ENCODE data around the gene TROAP. TPM values are rescaled to one million over a fixed set of nuclear protein-coding genes. Genes with fewer than 3 reads are reported as not detected.
"Not testable (repeated sequence)": the region's sequence is repeated elsewhere in the genome, so short reads cannot be mapped to it uniquely, and the experiment has no call there.

TROAP gene
- total RNA-seq, 1 donor from 2014 or later = 49.9 TPM

DNA sequence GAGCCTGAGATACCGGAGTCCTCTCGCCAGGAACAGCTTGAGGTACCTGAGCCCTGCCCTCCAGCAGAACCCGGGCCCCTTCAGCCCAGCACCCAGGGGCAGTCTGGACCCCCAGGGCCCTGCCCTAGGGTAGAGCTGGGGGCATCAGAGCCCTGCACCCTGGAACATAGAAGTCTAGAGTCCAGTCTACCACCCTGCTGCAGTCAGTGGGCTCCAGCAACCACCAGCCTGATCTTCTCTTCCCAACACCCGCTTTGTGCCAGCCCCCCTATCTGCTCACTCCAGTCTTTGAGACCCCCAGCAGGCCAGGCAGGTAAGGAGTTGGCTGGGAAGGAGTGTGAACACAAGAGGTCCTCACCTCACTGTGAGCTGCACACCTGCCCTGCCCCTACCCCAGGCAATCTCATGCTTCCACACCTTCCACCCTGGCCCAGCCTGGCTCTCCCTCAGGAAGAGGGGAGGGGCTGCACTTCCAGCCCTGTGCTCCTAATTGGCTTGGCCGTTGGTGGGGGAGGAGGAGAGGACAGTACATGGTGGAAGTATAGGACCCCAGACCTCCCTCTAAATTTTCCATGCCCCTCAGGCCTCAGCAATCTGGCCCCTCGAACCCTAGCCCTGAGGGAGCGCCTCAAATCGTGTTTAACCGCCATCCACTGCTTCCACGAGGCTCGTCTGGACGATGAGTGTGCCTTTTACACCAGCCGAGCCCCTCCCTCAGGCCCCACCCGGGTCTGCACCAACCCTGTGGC is 7.8 kb downstream of the TROAP start:
- peaks cover 11% of the 10 kb centered on the region for H3K4me1 Mint-ChIP-seq
- peaks cover 43% of the 10 kb centered on the region for H3K36me3 Mint-ChIP-seq (ENCODE audit: low read depth)
- peaks cover 34% of the 10 kb centered on the region for H3K27me3 Mint-ChIP-seq
- H3K4me3 Mint-ChIP-seq = no peak overlapping the region
- no peak overlapping the region for H3K27ac Mint-ChIP-seq
- DNase-seq = no peak
- H3K9me3 Mint-ChIP-seq = no peaks in the 10 kb centered on the region
- intact Hi-C loops (cut with micrococcal nuclease) = no loop called here

DNA sequence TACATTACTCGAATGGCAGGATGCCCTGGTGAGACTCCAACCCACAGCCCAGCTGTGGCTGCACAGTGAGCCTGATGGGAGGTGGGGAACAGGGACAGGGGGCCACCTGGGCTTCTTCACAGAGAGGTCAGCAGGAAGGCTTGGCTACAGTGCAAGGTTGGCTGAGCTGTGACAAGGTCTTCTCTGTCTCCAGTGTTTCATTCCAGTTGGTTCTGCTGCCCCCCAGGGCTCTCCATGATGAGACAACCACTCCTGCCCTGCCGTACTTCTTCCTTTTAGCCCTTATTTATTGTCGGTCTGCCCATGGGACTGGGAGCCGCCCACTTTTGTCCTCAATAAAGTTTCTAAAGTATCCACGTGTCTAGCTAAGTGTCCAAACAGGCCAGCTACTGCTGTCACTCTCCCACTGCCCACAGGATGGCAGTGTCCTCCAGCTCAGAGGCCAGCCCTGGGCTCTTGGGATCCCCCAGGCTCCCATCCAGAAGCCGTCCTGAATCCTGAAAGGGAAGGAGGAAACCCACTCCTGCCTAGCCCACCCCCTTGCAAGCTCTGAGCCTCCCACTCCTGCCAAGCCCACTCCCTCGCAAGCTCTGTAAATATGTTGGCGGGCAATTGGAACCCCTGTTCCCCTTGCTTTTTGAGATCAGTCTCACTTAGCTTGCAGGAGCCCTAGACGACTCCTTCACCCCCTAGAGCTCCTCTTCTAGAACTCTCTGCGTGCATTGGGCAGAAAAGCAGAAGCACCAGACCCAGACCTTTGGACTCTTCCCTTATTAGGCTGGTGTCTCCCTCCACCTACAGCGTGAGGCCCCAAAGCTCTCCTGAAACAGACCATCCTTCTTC is 8.5 kb downstream of the TROAP start:
- peaks cover 36% of the 10 kb centered on the region for H3K27me3 Mint-ChIP-seq
- no peak for DNase-seq
- intact Hi-C loops (cut with micrococcal nuclease) = loop anchor here (1.0 kb wide), 1 partner anchor 34 kb away; no protein-coding TSS in a partner anchor
- H3K4me1 Mint-ChIP-seq = peaks cover 9% of the 10 kb centered on the region
- H3K9me3 Mint-ChIP-seq = no peaks in the 10 kb centered on the region
- no peak overlapping the region for H3K4me3 Mint-ChIP-seq
- no peak overlapping the region for H3K27ac Mint-ChIP-seq
- H3K36me3 Mint-ChIP-seq (ENCODE audit: low read depth) = peaks cover 39% of the 10 kb centered on the region

DNA sequence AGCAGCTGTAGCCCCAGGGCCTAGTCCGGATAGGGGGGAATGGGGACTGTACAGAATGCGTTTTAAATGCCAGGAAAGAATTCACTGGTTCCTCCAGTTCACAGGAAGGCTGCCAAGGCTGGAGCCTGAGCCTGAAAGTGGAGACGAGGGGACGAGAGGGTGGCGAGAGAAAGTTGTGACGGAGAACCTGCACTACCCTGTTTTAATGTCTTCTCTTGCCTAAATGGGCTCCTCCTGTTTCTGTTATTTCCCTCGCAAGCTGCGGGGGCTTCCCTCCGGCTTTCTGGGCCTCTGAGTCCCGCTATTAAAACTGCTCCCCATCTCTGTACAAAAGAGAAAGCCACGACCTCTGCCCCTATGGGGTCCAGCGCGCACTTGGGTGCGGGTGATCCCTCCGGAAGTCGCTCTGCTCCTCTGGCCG is 9.4 kb downstream of the TROAP start:
- no peak overlapping the region for H3K4me3 Mint-ChIP-seq
- peaks cover 45% of the 10 kb centered on the region for H3K27me3 Mint-ChIP-seq
- peaks cover 16% of the 10 kb centered on the region for H3K4me1 Mint-ChIP-seq
- intact Hi-C loops (cut with micrococcal nuclease) = loop anchor here (1.0 kb wide), 1 partner anchor 35 kb away; no protein-coding TSS in a partner anchor
- DNase-seq = no peak
- H3K27ac Mint-ChIP-seq = no peak overlapping the region
- no peaks in the 10 kb centered on the region for H3K9me3 Mint-ChIP-seq
- peaks cover 34% of the 10 kb centered on the region for H3K36me3 Mint-ChIP-seq (ENCODE audit: low read depth)

DNA sequence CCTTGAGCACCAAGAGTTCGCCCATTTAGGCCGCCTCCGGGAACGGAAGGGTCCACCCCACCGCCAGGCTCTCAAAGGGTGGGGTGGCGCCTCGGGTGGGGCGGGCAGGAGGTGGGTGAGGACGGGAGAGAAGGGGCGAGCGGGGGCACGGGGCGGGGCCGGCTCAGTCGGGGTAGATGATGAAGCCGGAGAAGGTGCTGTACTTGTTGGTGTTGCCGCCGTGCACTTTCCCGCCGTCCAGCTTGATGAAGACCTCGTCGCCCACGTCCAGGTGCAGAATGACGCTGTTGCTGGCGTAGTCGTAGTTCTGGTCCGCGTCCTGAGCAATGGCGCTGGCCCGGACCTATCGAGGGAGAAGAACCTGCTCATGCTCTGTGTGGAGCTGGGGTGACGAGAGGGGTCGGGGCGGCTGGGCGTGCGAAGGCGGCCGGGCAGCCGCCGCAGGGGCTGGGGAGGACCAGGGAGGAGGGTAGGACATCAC is 9.9 kb downstream of the TROAP start:
- intact Hi-C loops (cut with micrococcal nuclease) = loop anchor here (1.0 kb wide), 1 partner anchor 36 kb away; no protein-coding TSS in a partner anchor
- Mint-ChIP-seq H3K9me3 (no peaks in the 10 kb centered on the region), H3K27ac (no peak overlapping the region), H3K4me3 (peak overlapping the region; percentile 26), H3K36me3 (ENCODE audit: low read depth) (peaks cover 30% of the 10 kb centered on the region), H3K27me3 (peaks cover 50% of the 10 kb centered on the region), H3K4me1 (peaks cover 20% of the 10 kb centered on the region)
- no peak for DNase-seq

DNA sequence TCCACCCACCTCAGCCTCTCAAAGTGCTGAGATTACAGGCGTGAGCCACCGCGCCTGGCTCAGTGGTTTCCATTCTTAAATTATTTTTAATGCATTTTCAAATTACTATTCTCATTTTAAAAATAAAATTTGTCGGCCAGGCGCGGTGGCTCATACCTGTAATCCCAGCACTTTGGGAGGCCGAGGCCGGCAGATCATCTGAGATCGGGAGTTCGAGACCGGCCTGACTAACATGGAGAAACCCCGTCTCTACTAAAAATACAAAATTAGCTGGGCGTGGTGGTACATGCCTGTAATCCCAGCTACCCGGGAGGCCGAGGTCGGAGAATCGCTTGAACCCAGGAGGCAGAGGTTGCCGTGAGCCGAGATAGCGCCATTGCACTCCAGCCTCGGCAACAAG is 10.7 kb downstream of the TROAP start:
- H3K4me1 Mint-ChIP-seq = peaks cover 21% of the 10 kb centered on the region
- H3K4me3 Mint-ChIP-seq; DNase-seq; H3K27ac Mint-ChIP-seq; H3K9me3 Mint-ChIP-seq; intact Hi-C loops (cut with micrococcal nuclease): not testable (repeated sequence)
- peaks cover 58% of the 10 kb centered on the region for H3K27me3 Mint-ChIP-seq
- H3K36me3 Mint-ChIP-seq (ENCODE audit: low read depth) = peaks cover 29% of the 10 kb centered on the region

DNA sequence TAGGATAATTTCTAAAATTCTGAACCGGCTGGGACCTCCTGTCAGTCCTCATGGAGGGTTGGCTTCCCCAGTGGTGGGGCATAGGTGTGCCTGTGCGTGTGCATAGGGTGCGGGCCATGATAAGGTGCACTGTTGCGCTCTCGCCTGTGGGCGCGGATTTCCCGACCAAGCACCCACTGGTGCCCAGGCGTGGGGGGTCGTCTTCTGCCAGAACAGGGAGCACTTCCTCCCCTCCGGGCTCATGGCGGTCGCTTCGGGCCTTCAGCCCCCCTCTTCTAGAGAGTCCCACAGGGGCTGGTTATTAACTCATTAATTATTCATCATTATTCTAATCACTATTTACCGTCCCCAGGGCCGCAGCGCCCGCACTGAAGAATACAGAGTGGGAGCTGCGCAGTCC is 11.2 kb downstream of the TROAP start:
- peaks cover 21% of the 10 kb centered on the region for H3K4me1 Mint-ChIP-seq
- H3K36me3 Mint-ChIP-seq (ENCODE audit: low read depth) = peaks cover 26% of the 10 kb centered on the region
- H3K4me3 Mint-ChIP-seq = no peak overlapping the region
- peaks cover 63% of the 10 kb centered on the region for H3K27me3 Mint-ChIP-seq
- H3K9me3 Mint-ChIP-seq = no peaks in the 10 kb centered on the region
- H3K27ac Mint-ChIP-seq = no peak overlapping the region
- no peak for DNase-seq
- intact Hi-C loops (cut with micrococcal nuclease) = no loop called here

DNA sequence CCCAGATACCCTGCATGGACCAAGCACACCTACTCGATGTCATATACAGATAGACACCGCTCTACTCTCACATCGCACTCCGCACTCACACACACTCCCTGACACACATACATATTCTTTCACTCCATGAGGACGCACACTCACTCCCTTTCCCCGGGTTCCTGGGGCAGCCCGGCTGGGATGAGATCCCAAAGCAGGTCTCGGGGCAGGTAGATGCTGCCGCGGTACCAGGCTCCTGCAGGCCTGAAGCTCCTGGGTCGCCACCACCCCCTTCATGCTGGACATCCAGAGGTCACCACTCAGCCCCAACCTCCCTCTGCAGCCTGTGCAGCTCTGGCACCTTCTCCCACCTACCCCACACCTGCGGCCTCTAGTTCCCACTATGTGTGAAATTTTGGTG is 11.6 kb downstream of the TROAP start:
- Mint-ChIP-seq H3K36me3 (ENCODE audit: low read depth) (peaks cover 22% of the 10 kb centered on the region), H3K27ac (no peak overlapping the region), H3K4me1 (peaks cover 21% of the 10 kb centered on the region), H3K9me3 (no peaks in the 10 kb centered on the region), H3K27me3 (peaks cover 67% of the 10 kb centered on the region), H3K4me3 (no peak overlapping the region)
- intact Hi-C loops (cut with micrococcal nuclease) = no loop called here
- DNase-seq = no peak

DNA sequence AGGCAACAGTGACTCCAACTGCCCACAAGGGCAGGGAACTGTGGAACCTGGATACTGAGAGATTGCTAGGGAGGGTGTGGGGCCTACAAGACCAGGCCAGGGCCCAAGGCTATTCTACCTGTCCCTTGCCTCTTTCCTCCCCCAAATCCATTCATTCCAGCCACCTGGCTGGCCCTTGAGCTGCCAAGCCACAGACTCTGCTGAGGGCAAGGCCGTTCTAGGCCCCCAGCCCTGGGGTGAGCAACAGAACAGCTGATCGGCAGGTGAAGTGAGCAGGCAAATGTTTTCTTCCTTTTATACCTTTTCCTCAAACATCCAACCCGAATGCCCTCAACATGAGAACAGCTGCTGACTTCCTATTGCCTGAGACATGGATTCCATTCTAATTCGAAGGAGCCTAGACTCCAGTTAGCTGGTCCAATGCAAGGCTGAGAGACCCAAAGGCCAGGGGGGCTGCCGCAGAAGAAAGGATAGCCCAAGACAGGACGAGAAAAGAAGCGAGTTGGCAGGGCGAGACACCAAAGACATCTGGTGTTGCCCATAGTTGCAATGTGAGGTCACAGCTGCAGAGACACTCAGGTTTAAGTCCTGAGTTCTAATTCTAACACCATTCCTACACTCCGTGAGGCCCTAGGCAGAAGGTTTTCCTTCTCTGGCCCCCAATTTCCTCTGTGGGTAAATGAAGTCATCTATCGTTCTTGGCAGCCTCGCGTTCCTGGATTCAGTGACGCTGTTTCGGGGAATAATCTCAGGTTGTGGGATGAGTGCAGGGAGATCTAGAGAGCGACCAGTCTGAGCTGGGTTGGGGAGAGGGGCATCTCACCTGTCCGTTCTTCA is 12.3 kb downstream of the TROAP start:
- H3K27ac Mint-ChIP-seq = no peak overlapping the region
- intact Hi-C loops (cut with micrococcal nuclease) = no loop called here
- H3K36me3 Mint-ChIP-seq (ENCODE audit: low read depth) = peaks cover 19% of the 10 kb centered on the region
- peak overlapping the region; percentile 24 for H3K4me3 Mint-ChIP-seq
- peaks cover 74% of the 10 kb centered on the region for H3K27me3 Mint-ChIP-seq
- no peak for DNase-seq
- H3K4me1 Mint-ChIP-seq = peaks cover 21% of the 10 kb centered on the region
- H3K9me3 Mint-ChIP-seq = no peaks in the 10 kb centered on the region

DNA sequence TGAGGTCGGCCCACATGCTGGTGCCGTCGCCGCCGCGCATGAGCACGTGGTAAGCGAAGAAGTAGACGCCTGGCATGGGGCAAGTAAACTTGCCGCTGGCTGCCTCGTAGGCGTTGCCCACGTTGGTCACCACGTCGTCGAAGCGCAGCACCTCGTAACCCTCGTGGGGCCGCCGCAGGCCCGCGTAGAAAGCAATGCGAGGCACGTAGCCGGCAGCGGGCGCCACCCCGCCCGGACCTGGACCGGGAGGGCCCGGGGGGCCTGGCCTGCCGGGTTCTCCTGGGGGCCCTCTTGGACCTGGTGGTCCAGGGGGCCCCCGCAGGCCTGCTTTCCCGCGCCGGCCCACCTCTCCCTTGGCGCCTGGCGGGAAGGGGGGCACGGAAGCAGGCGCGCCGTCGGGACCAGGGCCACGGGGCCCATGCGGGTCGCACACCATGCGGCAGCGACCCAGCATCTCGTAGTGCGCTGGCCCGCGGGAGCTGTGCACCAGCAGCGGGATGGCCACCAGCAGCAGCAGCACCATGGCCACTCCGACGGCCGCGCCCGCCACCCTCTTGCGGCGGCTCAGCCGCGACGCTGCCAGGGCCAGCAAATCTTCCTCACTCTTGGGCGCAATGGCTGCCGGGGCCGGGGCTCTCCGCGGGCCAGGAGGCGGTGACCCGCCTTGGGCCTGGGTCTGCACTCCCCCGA is 13.0 kb downstream of the TROAP start:
- DNase-seq = no peak
- H3K9me3 Mint-ChIP-seq = no peaks in the 10 kb centered on the region
- H3K27ac Mint-ChIP-seq = no peak overlapping the region
- H3K4me3 Mint-ChIP-seq = no peak overlapping the region
- H3K36me3 Mint-ChIP-seq (ENCODE audit: low read depth) = peaks cover 13% of the 10 kb centered on the region
- intact Hi-C loops (cut with micrococcal nuclease) = no loop called here
- H3K4me1 Mint-ChIP-seq = peaks cover 21% of the 10 kb centered on the region
- H3K27me3 Mint-ChIP-seq = peaks cover 81% of the 10 kb centered on the region

DNA sequence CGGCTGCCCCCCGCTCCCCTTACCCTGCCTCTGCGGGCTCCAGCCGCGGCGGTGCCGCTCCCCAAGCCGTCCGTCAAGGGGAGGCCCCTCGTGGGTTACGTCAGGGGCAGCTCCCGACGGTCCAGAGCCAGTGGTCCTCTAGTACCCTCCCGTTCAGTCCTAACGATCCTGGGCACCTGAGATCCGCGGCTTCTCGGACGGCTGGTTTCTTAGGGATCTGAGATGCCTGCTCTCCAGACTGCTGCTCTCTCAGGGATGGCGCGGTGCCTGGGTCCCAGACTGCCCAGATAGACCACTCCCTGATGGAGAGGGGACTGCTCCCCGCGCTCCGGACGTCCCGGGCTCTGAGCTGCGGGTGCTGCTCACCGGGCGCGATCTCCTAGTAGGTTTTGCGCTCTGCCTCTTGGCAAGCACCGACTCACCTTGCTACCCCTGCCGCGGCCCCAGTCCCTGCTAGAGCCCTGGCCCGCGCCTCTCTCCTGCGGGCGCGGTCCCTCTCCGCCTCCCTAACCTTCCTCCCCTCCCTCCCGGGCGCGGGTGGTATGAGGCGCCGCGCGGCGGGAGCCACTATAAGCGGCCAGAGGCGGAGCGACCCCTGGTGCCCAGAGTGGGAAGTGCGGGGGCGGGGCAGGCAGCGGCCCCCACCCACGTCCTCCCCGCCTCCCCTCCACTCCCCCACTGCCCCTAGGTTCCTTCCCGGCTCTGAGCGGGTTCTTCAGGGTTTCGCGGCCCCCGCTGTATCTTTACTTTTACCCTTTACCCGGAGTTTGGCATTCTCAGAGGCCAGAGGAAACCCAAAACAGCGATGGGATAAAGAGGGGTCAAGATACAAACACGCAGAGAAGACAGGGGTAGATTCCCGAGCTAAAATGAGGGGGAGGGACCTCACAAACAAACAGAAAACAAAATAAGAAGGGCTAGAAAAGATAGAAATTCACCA is 13.9 kb downstream of the TROAP start, which contains the start of gene C1QL4:
Gene C1QL4, minus strand, starts transcription at position 544 of the 940 bp plus-strand sequence. CDS start 711 bp downstream, outside the sequence.
- Mint-ChIP-seq H3K27me3 (peaks cover 85% of the 10 kb centered on the region), H3K4me3 (peak within 1 kb of the TSS; percentile 69), H3K27ac (no peak within 1 kb of the TSS), H3K4me1 (peaks cover 19% of the 10 kb centered on the region), H3K36me3 (ENCODE audit: low read depth) (peaks cover 6% of the 10 kb centered on the region), H3K9me3 (no peaks in the 10 kb centered on the region)
- intact Hi-C loops (cut with micrococcal nuclease) = loop anchor here (1.0 kb wide), 2 partner anchors 8 to 40 kb away; no protein-coding TSS in a partner anchor
- DNase-seq = peak; percentile 97

DNA sequence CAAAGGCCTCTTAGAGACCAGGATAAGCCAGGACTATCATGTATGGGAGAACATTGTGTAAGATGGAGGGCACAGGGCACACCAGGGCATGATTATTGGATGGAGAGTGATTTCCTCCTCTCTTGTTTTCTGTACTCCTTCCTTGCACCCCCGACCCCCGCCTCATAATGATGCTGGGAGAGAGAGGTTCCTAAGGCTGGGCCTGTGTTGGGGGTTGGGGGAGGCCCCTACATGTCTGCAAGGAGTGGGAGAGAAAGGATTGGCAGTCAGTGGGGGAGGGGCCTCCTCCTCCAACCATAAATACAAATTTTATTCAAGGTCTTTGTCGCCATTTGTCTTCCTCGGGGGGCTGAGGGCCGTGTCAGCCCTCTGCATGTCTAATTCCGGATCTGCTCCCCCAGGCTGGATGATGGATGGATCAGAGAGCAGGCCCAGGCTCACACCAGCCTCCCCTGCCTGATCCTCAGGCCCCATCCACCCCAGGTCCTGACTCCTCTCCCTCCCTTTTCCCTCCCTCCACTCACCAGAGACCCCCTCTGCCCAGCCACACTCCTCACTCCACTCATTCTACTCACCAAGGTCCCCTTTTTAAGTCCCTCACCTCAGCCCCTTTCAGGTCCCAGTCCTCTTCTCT is 15.9 kb downstream of the TROAP start:
- H3K36me3 Mint-ChIP-seq (ENCODE audit: low read depth) = no peaks in the 10 kb centered on the region
- H3K4me3 Mint-ChIP-seq = no peak overlapping the region
- H3K27ac Mint-ChIP-seq = no peak overlapping the region

DNA sequence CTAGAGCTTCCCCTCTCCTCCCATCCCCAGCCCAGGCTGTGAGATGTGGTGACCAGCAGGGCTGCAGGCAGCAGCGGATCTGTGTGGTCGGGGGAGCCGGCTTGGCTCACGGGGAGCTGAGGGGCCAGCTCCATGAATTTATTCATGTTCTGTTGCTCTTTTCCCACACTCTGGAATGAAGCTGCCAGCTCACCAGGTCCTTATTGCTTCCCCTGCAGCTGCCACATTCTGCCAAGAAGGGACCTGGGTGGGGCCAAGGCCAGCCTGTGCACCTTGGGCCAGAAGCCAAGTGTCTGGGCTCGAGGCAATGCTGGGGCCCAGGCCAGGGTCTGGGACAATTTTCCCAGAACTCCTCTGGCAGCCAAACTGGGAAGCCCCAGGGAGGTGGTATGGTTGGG is 16.4 kb downstream of the TROAP start:
- Mint-ChIP-seq H3K4me1 (peaks cover 29% of the 10 kb centered on the region), H3K36me3 (ENCODE audit: low read depth) (no peaks in the 10 kb centered on the region), H3K27me3 (peaks cover 86% of the 10 kb centered on the region), H3K9me3 (no peaks in the 10 kb centered on the region), H3K4me3 (no peak overlapping the region), H3K27ac (no peak overlapping the region)
- intact Hi-C loops (cut with micrococcal nuclease) = no loop called here
- no peak for DNase-seq

More for the DNA sequence above, 15.9 kb downstream of the TROAP start:
- intact Hi-C loops (cut with micrococcal nuclease) = no loop called here
- Mint-ChIP-seq H3K27me3 (peaks cover 86% of the 10 kb centered on the region), H3K9me3 (no peaks in the 10 kb centered on the region), H3K4me1 (peaks cover 28% of the 10 kb centered on the region)
- DNase-seq = no peak

Measured in activated CD4-positive, alpha-beta T cell treated with anti-CD3 and anti-CD28 coated beads, Interleukin-2, amount 10 ng/mL, durations not matched to agents 24 days and 14 days (primary cell).